Lower leg skin (tissue), 4 donors: ENCODE data around the gene FAM72B. TPM values are rescaled to one million over a fixed set of nuclear protein-coding genes. Genes with fewer than 3 reads are reported as not detected.
"Not testable (repeated sequence)": the region's sequence is repeated elsewhere in the genome, so short reads cannot be mapped to it uniquely, and the experiment has no call there.

ENCODE experiments used
- DNase-seq, 2 donors: peaks; one replicate each; pipeline ENCODE4 v3.0.0-alpha.2; 2019; ENCODE audit warnings: low spot score in 2 of 2
- H3K4me3 ChIP-seq: fragments of 200-600 bp; sonication (generic); 2 replicates; pipeline ENCODE4 v1.5.1; 2017; ENCODE audit warnings: mild to moderate bottlenecking, low read depth; ENCODE audit not compliant: poor library complexity, severe bottlenecking
- WGBS, 2 donors: methylation state at CpG; one replicate each; pipeline ENCODE4 v1.1.5; 2018; 5-methylcytosine and 5-hydroxymethylcytosine counted together
- intact Hi-C: fragments of 100-400 bp; cut with DNase I; formaldehyde crosslinking; loops from one replicate; pipeline ENCODE4 v1.15.0; 2023; ENCODE audit warnings: low total_unique reads
- total RNA-seq, 4 donors: library from RNA; depleted of rRNA; stranded (reverse); fragments of >200 nt; gene quantifications; one replicate each; pipeline ENCODE4 v1.1.0, GENCODE V29; 2016

The FAM72B gene
- total RNA-seq, 4 donors from 2014 or later: 0.88 to 3.3 (median 1.6) TPM

DNA sequence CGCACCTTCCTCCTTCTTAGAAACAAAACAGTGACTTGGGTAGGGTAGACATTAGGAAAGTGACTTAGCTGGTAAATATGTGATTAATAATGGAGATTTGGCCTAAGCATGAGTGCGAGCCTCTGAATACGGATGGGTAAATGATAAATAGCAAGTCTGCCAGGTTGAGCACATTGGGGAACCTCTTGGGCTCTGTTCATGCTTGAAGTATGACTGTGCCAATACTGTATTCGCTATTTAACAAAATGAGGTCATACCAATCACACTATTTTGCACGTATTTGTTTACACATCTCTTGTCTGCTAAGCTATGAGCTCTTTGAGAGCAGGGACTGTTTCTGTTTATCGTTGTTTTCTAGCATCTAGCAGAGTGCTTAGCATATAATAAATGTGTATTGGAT is 24.2 kb upstream of the FAM72B start:
- DNase-seq: not testable (repeated sequence)

DNA sequence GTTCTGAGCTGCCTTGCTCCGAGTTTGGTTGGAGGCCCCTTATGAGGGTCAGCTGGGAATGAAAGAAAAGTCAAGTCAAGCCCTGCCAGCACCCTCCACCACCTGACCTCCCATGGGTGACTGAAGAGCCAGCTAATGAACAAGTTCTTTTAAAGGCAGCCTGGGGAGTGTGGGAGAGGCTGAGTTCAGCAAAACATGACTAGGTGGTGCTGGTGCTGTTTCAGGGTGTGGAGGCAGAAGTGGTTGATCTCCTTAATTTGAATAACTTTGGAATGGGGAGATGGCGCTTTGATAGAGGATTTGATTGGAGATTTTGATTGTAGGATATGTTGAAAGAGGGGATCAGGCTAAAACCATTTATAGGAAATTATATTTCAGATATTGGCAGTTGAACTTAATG is 23.2 kb upstream of the FAM72B start:
- intact Hi-C loops, DNase-seq, H3K4me3 ChIP-seq: not testable (repeated sequence)
- 58 to 78% methylated on average over 1 to 2 of the region's 2 CpGs for WGBS, 2 donors

More for the DNA sequence above, 24.2 kb upstream of the FAM72B start:
- intact Hi-C loops, H3K4me3 ChIP-seq: not testable (repeated sequence)
- WGBS, 2 donors: 65 to 75% methylated on average over 4 to 5 of the region's 6 CpGs

DNA sequence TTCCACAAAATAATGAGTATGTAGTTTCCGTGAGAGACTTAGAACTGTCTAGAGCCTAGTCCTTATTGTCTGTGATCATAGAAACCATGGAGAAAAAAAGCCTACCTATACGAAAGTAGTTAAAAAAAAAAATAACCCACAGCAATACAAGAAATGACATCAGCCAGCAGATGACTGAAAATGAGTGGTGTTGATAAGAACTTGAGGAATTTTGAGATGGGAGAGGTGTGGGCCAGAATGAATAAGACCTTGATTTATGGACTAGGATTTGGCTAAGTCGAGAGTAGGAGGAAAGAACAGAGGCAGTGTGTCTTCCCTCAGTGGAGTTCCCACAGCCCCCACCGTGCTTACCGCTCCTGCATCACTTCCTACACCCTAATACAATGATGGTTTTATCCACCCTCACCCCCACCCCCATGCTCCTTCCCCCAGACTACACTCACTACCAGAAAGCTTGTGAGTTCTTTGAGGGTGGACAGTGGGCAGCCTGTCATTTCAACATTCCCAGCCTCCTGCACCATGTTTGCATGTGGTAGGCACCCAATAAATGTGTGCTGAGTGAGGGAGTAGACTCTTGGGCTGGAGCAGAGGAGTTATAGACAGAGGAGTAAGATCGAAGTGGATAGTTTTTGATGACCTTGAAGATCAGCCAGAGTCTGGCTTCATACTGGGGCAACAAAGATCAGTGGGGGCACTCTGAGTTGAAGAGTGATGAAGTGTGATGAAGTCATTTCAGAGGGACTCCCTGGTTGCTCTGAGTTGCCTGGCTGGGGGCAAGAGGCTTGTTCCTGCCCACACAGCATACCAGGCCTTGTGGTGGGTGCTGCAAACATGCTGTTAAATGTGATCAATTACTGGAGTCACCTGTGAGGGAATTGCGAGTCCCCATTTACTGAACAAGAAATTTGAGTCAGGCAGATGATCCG is 21.9 kb upstream of the FAM72B start:
- H3K4me3 ChIP-seq, intact Hi-C loops, DNase-seq: not testable (repeated sequence)
- 76 to 100% methylated on average over 1 of the region's 8 CpGs for WGBS, 2 donors

DNA sequence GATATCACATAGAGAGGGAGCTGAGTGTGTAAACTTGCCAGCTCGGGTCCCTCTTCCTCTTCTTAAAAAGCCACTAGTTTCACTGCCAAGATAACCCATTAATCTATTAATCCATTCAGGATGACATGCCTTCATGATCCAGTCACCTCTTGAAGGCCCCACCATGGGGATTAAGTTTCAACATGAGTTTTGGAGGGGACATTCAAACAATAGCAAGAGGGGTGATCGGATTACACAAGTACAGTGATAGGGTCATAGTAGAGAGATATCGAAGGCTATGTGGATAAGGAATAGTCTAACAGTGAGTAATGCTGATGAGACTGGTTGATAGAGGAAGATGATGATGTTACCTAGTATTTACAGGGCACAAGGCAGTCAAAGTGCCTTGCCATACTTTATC is 18.8 kb upstream of the FAM72B start:
- 87 to 93% methylated on average over 3 of the region's 3 CpGs for WGBS, 2 donors
- DNase-seq, H3K4me3 ChIP-seq, intact Hi-C loops: not testable (repeated sequence)

DNA sequence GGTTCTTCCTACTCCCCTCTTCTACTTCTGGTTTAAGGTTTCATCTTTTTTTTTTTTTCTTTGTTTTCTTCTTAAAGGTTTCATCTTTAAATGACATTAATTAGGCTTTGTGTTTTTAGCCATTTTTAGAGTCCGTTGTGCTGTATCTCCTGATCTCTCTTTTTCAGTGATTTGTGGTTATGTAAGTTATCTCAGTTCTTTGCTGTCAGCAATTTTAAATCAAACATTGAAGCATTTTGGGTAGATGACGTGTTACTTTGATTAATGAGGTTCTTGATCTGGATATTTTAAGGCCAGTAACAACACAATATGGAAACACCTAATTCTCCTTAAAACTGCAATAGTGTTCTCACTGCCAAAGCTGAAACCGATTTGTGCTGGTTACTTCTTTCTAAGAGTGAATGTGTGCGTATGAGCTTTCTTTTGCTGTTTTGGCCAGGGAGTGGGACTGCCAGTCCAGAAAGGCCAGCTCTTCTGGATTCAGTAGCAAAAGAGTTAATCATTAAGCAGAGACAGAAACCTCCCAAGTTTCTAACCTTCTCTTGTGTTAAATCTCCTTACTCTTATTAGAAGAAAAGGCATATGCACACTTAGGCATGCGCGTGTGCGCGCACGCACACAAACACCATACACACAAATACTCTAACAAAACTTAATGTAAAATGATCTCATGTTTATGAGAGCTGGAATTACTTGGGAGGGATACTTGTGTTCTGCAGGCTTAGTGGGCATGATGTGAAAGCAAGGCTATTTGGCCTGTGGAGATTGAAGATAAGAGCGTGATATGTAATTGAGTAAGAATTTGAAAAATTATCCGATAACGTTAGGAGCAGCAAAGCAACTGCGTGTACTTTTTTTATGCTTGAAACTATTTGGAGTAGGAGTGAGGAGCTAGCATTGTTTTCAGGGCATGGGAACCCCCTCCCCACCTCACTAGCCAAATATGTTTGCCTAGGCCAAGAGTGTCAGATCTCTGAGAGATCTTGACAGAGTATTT is 17.1 kb upstream of the FAM72B start:
- intact Hi-C loops, DNase-seq, H3K4me3 ChIP-seq: not testable (repeated sequence)
- 89 to 90% methylated on average over 9 of the region's 13 CpGs for WGBS, 2 donors

DNA sequence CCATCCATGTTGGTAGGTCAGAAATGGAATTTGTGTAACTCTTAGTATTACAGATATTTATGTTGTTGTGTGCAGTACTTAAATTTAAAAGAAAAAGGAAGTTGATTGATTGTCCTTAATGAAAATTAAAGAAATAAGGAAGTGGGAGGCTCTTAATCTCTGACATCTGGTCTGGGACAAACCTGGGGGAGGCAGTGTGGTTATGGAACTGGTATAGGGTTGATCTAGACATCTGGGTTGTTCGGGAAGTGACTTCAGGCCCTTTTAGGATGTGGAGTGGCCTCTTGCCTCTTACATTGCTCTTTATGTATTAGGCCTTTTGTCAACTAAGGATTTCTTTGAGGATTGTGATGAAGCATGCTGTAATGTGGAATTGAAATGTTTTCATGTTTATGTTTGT is 16.1 kb upstream of the FAM72B start:
- DNase-seq, intact Hi-C loops: not testable (repeated sequence)

DNA sequence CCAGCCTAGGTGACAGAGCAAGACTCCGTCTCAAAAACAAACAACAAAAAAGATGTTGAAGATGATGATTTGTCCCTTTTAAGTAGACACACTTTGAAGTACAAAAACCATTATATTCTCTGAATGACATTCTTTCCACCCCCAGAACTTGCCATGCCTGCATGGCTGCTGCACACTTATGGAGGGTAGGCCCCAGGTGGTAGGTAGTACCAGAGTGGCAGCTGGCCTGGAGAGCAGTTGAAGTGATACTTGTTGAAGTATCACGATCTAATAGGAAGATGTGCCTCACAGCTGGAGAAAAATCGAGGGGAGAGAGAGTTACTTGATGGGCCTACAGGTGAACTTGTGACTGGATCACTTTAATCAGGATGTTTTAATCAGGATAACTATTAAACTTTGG is 15.6 kb upstream of the FAM72B start:
- 92 to 100% methylated on average over 1 of the region's 3 CpGs for WGBS, 2 donors
- H3K4me3 ChIP-seq, DNase-seq, intact Hi-C loops: not testable (repeated sequence)

More for the DNA sequence above, 16.1 kb upstream of the FAM72B start:
- H3K4me3 ChIP-seq: not testable (repeated sequence)
- no CpG with 5 or more reads among the region's 1 CpG for WGBS, 2 donors

DNA sequence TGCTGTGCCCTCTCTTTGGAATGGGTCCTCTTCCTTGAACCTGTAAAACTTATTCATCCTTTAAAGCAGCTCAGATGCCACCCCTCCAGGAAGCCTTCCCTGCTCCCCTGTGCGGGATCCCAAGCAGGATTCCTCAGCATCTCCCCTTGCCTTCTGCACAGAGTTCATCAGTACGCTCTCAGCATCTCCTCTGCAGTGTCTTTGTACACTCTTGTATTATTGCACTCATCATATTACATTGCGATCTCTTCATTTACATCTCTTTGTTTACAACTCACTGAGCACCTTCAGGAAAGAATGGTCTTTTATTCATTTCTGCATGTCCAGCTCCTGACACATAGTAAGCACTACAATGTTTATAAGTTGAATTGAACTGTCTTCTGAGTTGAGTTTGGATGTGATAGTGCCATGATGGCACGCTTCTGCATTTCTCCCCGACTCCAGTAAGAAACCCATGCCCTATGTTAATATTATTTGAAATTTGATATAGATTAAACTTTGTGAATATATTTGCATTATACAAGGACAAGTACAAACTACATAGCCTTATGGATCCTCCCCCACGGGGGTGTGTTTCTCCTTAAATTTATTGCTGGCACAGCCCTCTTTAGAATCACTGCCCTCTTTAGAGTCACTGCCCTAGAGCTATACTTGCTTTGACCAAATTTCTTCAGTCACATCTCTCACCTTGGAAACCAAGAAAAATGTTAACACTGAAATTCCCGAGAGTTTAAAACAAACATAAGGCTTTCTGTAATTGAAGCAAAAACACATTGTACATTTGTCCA is 13.1 kb upstream of the FAM72B start:
- DNase-seq, H3K4me3 ChIP-seq, intact Hi-C loops: not testable (repeated sequence)
- WGBS, 2 donors: 93 to 100% methylated on average over 3 of the region's 7 CpGs

DNA sequence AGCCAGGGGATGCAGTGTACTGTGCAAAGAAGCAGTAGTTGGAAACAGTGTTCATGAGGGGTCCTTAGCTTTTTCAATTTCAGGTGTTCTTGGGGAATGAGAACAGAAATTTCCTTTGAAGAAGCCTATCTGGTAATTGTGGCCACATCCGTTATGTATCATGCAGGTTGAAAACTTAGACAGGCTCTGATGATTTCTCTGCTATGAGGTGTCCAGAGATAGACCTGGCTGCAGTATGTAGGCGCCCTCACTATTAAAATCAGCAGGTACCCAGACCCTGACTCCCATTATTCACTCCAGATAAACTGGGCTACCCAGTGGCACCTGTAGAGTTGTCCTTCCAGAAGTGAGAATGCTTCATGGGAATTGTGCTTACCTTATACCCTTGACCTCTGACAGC is 8.4 kb upstream of the FAM72B start:
- H3K4me3 ChIP-seq, DNase-seq, intact Hi-C loops: not testable (repeated sequence)
- 100% methylated on average over 1 of the region's 2 CpGs; no CpG with 5 or more reads in 1 of the 2 donors for WGBS, 2 donors

DNA sequence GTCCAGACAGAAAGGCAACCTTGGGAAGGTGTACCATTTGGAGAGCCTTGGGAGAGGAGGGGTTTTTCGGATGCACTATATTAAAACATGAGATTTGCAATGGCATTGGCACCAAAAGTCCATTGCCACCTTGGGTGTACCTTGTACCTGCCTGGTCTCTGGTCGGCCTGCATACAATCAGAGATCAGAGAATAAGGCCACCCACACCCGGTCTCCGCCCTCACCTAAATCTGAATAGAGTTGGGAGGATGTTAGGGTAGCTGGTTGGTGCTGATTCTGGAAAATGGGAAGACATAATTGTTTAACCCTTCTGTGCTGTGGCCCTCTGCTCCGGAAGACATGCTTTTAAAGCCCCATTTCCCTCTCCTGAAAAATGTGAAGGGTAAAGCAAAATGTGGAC is 3.8 kb upstream of the FAM72B start:
- intact Hi-C loops, DNase-seq, H3K4me3 ChIP-seq: not testable (repeated sequence)
- 75 to 77% methylated on average over 5 of the region's 5 CpGs for WGBS, 2 donors

DNA sequence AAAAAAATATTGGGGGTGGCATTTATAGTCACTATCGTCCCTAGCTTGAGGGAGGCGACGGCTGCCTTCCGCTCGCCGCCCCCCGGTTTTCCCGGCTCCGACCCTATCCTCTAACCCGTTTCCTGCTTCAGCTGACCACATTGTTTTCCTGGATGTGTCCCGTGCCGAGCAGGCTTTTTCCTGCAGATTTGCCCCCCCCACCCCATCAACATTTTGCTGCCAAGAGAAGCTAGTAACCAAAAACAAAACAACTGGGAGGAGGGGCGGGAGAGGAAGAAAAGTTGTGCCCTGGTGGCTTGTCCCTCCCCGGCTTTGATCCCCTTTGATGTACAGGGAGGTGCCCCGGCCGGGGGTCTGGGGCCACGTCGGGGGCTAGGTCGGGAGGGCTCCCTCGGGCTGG is 2.1 kb upstream of the FAM72B start:
- DNase-seq: peak; percentile 36 to 82
- intact Hi-C loops, H3K4me3 ChIP-seq: not testable (repeated sequence)
- WGBS, 2 donors: no CpG with 5 or more reads among the region's 20 CpGs

DNA sequence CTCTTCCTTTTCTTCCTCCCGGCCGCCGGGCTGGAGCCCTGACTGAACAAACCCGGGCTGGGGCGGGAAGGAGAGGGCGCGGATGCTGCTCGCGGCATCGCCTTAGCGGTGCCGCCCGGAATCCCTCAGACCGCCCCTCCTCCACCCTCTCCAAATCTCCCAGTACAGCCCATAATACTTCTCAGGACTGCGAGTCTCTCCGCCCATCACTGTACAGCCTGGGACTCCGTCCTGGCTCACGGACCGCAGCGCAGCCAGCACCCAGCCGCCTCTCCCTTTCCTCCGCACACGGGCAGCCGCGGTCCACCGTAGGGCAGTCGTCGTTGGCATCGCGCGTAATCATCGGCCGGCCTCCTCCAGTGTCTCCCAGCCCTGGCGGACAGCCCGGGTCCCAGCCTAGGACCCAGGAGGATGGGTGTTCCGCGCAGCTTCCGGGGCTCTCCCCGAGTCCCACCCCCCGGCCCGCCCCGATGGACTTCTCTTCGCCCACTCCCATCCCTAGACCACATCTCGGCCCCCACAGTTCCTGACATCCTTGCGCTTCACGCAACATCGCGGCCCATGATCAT is 1.1 kb upstream of the FAM72B start:
- WGBS, 2 donors: no CpG with 5 or more reads among the region's 48 CpGs
- H3K4me3 ChIP-seq, intact Hi-C loops: not testable (repeated sequence)
- DNase-seq: peak in 1 of 2 donors; percentile 81

DNA sequence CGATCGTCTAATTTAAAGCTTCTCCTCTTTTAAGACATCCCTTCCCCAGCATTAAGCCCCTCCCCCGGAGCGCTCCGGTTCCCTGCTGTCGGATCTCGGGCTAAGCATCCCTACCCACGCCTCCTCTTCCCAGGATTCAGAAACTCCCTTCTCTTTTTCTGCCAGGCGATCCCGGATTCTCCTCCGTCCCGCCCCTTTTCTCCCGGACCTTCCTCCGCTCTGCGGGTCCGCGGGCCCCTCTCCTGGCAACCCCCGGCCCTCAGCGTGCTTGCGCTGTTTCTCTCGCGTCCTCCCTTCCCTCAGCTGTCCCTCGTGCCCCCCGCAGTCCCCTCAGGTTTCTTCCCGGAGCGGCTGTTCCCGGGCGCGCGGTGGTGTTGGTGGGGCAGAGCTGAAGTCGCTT is 273 bp downstream of the FAM72B start:
- WGBS, 2 donors: 1% methylated on average over 15 of the region's 31 CpGs; no CpG with 5 or more reads in 1 of the 2 donors
- H3K4me3 ChIP-seq, intact Hi-C loops: not testable (repeated sequence)
- peak in 1 of 2 donors; percentile 75 for DNase-seq

DNA sequence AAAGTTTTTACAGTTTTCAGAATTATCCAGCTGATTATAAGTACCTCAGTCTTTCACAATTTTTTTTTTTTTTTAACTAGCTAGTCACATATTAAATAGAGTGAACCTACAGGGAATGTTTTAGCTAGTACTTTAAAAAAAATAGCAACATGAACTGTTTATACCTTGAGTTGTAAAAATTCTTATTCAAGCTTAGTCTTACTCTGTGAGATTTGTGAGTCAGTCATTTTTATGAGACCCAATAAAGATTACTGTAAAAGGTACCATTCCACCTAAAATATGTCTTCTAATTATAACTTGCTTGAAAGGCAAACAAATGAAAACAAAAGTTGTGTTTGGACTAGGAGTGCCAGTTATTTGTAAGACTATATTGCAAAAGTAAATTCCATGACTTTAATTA is 5.9 kb downstream of the FAM72B start:
- intact Hi-C loops, DNase-seq, H3K4me3 ChIP-seq: not testable (repeated sequence)
